GM18505 (cell line): ENCODE results near the gene RYR2.

Experiments used
- ATAC-seq: cut with Tn5 transposase; IDR thresholded peaks from one replicate; pipeline ENCODE4 v1.9.1; 2021; ENCODE audit not compliant: unreplicated experiment
- POLR2A ChIP-seq: IDR thresholded peaks from 4 replicates; pipeline ENCODE4 v1.6.1; 2011; ENCODE audit warnings: borderline replicate concordance; ENCODE audit not compliant: insufficient read depth, insufficient read length; ENCODE audit errors: extremely low read depth

The RYR2 gene

DNA sequence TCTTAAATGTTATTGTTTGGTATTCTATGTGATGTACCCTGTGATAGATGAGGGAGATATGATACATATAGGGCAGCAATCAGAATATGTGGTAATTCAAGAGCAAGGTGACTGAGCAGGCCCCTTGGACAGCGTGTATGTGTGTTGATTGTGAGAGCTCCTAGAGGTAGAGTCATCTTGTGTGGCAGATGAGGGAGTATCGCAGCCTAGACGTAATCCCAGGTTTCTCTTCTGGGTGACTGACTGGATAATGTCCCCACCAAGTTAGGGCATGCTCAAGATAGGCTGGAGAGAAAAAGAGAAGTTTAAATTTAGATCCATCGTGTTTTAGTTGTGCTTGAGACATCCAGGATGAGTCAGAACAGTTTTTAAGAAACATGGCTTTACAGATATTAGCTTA is 663.5 kb downstream of the RYR2 start:
- ATAC-seq: no peak
- TF ChIP-seq POLR2A: no peak

DNA sequence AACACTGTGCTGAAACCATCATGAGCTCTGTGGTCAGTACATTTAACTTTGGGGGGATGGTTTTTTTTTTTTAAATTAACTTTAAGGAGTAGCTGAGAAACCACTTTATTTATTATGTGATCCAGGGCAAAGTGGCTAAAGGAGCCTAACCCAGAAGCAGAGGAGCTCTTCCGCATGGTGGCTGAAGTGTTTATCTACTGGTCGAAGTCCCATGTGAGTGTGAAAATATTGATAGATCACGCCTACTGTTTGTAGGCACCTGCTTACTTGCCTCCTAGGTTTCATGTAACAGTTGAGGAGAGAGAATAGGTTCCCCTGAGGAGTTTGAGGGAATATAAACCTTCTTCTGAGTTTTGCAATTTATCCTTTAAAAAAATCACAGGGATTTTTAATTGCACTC is 667.4 kb downstream of the RYR2 start:
- ATAC-seq: no peak
- no peak for TF ChIP-seq POLR2A

DNA sequence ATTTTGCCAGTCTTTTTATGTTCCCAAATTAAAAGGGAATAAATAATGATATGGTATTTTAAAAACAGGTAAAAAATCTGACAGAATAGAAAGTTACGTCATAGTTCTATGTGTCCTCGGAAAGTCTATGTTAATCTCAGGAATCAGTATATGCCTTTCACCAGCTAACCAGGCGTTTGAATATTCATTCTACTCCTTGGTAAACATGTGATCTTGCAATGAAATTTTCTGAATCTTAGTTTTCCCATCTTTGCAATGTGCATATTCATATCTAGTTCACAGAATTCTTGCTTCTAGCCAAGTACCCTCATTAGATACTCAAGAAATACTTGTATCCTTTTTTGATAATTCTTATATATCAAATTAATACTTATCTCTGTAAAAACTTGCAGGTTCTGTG is 669.3 kb downstream of the RYR2 start:
- no peak for ATAC-seq
- no peak for TF ChIP-seq POLR2A

DNA sequence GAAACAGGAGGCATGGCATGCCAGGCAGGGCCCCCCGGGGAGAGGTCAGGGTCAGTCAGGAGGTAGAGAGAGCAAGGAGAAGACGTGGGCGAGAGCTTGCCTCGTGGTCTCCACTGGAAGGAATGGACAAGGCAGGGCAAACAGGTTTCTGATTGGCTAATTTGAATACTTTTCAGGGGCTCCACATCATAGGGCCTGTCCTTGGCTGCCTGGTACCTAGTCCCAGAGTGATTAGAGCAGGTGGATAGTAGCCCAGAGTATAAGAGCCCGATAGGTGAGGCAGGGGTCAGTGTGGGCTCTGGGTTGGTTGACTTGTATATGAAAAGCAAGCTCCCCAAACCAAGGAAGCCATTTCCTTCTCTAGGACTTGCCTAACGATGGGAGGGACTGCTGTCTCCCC is 670.1 kb downstream of the RYR2 start:
- no peak for TF ChIP-seq POLR2A
- no peak for ATAC-seq

DNA sequence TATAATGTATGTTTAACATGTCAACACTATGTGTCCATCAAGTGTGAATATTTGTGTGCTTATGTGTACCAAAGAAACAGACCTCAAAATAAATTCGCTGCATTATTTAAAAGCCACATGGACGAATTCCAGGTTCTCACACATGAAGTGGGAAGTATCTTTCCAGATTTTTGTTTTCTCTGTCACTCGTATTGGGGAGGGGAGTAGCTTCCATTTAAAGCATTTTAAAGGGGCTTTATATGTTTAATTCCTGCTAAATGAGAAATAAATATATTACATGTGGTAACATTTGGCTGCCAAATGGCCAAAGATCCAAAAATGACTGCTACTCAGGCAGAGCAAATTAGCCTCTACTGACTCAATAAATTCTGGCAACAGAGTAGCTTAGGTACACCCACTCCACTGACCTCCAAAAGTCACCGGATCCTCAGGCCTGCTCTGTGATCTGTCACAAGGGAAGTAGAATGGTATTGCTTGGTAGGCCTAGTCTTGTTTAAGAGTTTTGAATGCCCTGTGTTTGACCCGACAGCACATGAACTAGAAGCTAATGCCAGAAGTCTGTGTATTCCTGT is 670.7 kb downstream of the RYR2 start:
- no peak for ATAC-seq

DNA sequence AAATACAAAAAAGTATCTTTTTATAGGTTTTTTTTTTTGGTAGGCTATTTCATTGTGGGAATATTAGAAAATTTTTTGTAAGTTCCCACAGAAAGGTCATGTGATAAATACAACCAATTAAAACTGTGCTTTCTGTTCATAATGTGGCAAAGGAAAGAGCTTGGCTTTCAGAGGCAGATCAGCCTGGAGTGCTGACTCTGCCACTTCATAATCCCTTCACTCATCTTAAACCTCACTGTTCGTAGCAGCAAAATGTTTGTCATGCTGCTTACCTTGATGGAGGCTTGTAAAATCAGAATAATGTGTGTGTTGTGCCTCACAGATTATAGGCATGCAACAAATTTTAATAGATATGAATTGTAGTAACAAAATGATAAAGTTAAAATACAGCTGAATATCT is 671.9 kb downstream of the RYR2 start:
- no peak for TF ChIP-seq POLR2A
- ATAC-seq: no peak

More for the DNA sequence above, 670.7 kb downstream of the RYR2 start:
- no peak for TF ChIP-seq POLR2A

DNA sequence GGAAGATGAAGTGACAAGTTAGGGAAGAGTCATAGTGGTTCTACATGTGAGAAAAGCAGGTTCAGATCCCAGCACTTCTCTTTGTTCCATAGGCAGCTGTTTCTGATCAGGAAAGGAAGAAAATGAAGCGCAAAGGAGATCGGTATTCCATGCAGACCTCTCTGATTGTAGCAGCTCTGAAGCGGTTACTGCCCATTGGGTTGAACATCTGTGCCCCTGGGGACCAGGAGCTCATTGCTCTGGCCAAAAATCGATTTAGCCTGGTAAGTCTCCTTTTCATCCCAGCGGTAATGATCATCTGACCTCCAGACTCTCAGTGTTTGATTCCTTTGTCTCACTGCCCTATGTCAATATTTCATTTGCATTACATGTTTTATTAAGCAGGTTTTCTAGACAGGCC is 675.1 kb downstream of the RYR2 start:
- ATAC-seq: no peak
- no peak for TF ChIP-seq POLR2A

DNA sequence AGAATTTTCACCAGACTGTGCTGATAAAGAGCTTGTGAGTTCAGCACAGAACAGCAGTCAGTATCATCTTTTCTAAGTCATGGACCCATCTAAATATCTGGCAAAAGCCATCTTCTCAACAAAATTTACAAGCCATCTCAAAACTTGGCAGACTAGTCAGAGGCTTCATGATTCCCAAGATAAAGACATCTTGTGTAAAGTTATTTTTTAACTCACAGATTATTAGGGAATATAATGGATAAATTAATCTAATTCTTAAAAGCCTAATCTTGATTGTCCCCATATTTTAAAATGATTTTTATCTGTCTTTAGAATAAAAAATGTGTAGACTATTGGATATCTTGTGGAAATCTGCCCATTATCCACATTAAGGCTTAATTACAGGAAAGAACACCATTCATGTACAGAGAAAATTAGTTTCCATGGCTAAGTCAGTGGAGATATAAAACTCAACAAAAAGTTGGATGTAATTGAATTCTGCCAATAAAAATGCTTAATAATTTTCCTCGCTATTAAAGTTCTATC is 688.9 kb downstream of the RYR2 start:
- TF ChIP-seq POLR2A: no peak
- no peak for ATAC-seq

DNA sequence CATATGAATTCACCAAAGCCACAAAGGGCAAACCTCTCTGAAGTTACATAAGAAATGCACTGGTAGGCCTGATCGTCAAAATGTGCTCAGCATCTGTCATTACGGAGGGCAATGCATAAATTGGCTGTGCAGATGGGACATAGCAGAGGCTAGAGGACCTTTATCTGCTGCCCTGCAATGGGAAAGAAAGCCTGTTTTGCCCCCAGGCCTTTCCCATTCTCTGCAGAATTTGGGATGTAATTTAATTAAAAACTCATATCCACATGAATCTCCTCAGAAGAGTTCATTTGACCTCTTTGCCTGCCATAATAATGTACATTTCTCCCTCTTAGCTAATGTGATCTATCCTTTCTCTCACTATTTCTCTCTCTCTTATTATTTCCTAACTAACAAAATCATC is 690.7 kb downstream of the RYR2 start:
- ATAC-seq: no peak
- TF ChIP-seq POLR2A: no peak

DNA sequence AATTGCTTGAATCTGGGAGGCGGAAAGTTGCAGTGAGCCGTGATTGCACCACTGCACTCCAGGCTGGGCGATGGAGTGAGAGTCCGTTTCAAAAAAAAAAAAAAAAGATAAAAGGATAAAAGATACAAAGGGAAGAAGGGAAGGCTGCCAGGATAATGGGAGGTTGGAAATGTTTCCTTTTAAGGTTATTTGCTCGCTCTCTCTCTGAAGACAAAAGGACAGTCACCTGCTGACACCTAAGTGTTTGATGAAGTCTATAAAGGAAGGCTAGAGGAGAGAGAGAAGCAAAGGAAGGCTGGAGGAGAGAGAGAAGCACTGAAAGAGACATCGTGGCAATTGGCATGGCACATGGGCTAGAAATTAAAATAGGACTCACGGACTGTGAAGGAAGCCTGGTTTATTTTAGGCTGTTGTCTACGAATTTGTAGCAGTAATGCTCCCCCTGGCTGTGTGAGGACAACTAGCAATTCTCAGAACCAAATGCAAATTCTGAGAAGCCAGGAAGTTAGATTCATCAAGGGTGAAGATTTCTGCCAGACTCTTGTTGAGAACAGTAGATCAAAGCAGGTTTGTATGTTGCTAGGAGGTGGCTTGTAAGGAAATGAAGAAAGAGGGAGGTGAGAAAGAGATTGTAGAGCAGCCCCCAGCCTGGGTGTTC is 694.5 kb downstream of the RYR2 start:
- ATAC-seq: no peak

DNA sequence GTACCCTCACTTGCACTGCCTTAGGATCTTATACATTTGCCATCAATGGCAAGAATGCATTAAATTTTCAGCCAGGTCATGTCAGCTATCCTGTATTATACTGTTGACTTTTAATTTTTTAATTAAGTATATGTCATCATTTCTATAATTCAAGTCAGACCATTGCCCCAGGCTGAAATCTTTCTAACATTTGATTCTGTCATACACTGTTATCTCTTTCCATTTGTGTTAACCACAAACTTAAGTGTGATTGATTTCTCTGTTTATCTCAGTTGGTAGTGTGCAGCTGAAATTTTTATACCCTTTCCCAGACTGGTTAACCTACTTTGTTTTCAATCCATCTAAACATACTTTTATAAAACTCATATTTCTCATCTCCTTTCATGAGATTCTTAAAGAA is 695.5 kb downstream of the RYR2 start:
- no peak for TF ChIP-seq POLR2A
- no peak for ATAC-seq

More for the DNA sequence above, 694.5 kb downstream of the RYR2 start:
- no peak for TF ChIP-seq POLR2A

DNA sequence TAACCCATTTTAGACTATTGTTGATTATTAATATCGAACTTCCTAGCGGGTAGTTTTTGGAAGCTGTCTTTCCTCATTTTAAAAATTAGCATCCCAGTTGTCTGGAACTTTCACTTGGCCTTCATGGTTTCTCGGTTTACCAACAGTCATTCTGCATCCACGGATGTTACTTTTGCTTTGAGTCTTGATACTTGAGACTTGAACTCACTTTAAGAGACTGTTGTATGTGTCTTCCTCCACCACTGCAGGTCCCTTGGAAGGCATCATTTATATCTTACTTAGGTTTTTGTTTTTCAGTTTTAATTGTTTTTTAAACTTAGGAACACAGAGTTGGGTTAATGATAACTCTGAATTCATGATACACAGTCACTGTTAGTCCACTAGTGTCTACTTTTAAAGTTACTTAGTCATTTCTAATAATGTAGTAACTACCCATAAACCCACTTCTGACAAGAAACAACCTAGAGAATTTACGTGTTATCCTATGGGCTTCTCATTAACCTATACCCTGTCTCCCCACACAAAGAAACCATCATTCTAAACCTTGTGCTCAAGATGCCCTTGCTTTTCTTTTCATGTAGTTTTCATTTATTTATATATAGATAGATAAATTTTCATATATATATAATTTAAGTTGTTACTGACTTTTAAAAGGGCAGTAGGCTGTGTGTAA is 696.1 kb downstream of the RYR2 start:
- TF ChIP-seq POLR2A: no peak
- no peak for ATAC-seq

DNA sequence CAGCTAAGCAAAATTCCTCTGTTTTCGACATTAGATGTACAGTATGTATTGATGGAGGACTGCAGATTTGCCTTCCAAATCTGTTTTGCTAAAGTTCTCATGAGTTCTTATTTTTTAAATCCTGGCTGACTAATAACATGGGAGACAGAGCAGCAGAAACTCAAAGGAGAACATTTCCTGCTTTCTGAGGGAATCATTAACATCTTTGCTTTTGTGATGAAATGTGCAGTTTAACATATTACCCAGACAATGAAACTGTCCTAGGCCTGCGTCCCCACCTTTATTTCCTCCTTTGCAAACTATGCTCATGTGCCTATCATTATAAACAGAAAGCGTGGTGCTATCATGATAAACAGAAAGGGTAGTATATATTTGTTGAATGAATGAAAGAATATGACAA is 698.9 kb downstream of the RYR2 start:
- TF ChIP-seq POLR2A: no peak

DNA sequence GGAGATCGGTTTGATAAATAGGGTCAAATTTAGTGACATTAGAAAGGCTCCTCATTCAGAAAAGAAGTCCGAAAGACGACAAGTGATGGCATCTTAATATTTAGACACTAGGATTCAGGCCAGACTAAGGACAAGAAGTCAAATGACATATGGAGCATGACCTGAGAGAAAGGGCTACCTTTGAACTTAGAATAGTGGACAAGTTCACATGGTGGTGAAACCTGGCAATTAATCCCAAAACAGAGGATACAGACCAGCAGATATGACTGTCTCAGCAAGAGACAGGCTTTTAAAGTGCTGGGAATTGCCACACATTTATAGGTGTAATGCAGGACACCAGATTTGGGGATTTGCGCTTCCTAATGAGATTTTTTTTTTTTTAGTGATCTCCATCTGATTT is 703.6 kb downstream of the RYR2 start:
- no peak for TF ChIP-seq POLR2A
- ATAC-seq: no peak

More for the DNA sequence above, 698.9 kb downstream of the RYR2 start:
- ATAC-seq: no peak
